AG08395 (cell line): Measurements from ENCODE around the gene HMCN1.

ENCODE experiments used
- DNase-seq: peaks from one replicate; pipeline ENCODE4 v3.0.0; 2012; ENCODE audit warnings: mixed read lengths, low spot score

HMCN1 gene

DNA sequence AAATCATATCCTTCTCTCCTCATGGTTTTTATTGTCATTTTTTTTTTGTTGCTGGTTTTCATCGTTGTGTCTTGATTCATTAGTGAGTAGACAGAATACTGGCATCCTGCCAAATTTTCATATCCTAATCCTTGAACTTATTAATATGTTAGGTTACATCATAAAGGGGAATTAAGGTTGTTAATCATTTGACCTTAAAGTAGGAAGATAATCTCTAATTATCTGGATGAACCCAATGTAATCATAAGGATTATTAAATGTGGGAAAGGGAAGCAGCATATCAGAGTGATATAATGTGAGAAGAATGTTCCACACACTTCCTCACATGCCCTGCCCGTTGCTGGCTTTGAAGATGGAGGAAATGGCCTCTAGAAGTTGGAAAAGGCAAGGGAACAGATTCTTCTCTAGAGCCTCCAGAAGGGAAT is 299.7 kb downstream of the HMCN1 start:
- no peak for DNase-seq

DNA sequence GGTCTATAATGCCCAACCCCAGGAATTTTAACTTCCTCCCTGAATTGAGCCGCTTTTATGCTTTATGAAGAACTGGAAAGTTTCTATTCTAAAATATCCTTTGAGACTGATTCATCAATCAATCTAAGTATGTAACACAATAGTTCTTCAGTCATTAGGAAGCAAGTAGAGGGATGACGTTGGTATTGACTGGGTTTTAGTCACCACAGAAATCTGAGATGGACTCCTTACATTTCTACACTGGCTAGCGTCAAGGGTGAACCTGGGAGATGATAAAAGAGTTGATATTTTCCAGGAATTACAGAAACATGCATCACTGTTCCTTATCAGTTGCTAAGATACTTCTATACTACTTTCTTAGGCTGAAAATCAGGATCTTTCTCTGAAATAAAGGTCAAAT is 308.0 kb downstream of the HMCN1 start:
- no peak for DNase-seq

DNA sequence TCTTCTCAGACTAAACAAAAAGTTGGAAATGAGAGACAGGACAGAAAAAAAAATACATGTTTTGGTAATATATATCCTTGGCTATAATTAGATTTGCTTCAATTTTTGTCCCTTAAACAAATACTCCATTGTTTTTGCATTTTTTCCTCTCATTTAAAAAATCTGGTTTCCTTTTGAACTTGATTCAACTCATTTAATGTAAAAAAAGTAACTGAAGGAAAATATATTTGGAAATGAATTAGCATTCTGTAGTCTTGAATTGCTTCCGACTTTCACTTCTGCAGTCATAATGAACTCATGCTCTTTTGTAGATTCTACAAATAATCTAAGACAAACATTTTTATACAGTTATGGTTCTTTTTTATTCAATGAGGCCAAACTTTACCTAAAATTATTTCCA is 309.1 kb downstream of the HMCN1 start:
- no peak for DNase-seq

DNA sequence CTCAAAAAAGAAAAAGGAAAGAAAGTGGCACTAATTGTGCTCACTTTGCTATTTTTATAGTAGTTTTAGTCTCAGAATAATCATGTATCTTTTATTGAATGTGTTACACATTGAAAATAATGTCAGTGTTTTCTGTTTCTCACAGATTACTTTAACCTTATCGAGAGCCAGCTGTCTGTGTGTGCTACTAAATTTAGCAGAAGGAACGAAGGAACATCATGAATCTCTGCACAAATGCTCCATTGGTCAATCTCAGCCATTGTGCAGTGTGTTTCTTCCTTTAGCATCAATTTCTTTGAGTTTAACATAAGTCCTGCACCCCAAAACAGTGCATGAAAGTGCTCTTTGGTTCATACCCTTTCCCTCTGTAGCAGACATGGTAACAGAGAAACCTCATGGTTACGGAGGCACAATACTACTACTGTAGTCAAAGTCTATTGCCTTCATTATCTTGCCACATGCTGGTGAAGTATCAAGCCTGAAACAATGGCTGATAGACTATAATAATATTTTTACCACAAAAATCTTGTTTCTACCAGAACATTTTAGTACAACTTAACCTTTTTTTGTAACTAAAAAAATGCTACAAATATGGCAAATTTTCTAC is 310.0 kb downstream of the HMCN1 start:
- DNase-seq = no peak

DNA sequence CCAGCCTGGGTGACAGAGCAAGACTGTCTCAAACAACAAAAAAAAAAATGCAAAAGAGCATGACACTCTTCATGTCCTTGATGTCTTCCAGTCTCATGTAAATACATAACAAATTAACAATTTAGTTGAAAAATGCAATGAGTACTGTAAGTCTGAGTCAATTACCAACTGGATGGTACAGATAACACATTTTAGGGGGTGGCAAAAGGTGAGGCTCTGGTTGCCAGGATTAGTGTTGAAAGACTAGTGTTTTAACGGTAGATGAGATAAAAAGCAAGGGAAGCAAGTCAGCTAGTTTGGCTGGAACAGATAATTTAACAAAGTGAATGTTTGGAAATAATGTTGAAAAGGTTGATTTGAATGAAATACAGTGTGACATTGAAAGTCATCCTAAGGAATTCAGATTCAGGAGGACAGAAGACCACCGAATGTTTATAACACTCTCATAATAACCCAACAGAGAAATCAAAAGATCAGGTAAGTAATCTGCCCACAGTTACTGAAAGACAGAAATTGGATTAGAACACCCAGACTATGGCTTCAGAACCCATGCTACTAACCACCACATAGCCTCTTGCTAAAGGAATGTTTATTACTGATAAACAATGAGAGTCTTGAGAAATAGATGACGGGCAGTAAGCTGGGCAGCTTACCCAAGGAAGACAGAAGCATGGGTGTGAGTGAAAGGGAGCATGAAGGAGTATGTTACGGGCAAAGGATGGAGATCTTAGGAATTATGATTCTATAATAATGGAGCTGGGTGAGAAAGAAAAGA is 312.4 kb downstream of the HMCN1 start:
- DNase-seq = no peak

DNA sequence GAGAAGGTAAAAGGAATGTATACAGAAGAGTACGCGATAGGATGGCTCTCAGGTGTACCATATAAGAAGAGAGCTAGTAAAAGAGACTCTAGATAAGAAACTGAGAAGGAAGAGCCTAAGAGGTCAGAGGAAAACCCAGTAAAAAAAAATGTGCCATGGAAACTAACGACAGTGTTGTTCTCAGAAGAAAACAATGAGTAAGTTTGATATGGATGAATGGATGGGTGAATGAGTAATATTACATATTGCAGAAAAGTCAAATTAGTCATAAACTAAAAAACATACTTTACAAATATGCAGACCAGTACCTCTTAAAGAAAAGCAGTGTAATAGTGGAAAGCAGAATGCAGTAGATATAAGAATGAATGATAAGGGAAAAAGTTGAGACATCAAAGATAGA is 316.2 kb downstream of the HMCN1 start:
- DNase-seq = no peak

DNA sequence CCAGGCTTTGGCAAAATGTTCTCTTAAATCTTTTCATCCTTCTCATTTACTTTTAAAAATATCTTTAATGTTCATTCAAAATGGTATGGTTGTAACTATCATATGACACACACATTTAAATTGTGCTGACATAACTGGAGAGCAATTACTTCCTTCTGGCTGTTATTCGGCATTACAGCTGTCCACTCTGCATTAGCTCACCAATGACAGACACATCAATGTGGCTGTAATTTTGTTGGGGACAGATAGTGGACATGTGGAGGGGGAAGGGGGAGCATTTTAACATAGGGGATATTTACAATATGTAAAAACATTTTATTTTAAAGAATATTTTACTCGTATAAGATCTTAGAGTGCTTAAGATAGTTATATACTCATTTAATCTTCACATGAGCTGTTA is 319.8 kb downstream of the HMCN1 start:
- no peak for DNase-seq

DNA sequence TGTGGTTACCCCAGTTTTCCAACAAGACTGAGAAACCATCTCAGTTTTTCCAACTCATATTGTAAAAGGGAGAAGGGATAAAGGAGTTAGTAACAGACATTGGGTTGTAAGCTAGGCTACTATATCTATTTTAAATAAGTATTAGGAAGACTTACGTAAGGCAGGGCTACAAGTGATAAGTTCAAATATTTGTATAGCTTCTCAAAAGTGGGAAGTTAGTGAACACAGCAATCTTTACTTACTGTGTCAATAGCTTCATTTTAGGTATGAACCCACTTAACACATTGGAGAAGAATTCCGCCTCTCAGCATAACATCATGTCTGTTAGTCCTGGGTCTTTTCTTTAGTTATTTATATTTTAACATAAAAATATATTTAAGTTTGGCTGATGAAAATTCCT is 320.7 kb downstream of the HMCN1 start:
- DNase-seq = no peak

DNA sequence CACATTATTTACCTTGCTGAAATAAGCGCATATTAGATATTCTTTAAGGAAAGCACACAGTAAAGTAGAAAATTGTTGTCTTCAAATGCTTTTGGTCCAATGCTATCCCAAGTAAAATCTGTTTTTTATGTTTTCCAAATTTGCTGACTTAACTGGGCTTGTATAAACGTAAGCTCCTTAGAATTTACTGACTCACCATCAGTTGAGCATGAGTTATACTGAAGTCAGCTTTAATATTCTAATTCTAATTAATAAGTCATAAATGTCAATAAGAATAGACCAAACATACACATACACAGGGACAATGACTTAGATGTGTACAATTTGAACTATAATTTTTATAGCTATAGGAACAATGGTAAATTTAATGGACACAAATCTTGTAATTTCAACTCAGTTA is 321.7 kb downstream of the HMCN1 start:
- DNase-seq = no peak

DNA sequence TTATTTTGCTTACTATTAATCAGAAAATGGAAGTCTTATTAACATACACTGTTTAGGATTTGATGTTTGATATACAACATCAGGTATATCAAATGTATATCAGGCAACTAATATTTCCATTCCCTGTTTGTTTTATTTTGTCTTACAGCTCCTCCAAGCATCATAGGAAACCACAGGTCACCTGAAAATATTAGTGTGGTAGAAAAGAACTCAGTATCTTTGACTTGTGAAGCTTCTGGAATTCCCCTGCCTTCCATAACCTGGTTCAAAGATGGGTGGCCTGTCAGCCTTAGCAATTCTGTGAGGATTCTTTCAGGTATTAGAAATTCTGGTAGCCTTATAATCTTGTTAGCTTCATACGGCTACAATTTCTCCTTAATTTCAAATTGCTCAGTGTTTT is 322.9 kb downstream of the HMCN1 start:
- DNase-seq = no peak

DNA sequence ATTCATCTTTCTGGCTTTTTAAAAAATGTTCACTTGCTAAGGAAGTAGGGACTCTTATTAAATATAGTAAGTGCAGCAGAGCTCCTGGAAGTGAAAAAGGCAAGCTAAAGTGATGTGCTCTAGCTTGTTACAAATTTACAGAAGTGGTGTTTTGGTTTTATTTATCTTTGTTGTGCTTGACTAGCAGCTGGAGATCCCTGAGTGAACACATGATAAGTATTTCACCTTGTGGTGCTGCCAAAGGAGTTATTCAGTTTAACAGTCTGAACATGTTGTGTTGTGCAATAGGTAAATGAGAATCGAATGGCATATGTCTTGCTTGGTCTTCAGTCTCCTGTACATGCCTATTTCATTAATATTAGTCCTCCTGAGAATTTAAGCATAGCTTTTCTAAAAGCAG is 325.1 kb downstream of the HMCN1 start:
- DNase-seq = peak; percentile 44

DNA sequence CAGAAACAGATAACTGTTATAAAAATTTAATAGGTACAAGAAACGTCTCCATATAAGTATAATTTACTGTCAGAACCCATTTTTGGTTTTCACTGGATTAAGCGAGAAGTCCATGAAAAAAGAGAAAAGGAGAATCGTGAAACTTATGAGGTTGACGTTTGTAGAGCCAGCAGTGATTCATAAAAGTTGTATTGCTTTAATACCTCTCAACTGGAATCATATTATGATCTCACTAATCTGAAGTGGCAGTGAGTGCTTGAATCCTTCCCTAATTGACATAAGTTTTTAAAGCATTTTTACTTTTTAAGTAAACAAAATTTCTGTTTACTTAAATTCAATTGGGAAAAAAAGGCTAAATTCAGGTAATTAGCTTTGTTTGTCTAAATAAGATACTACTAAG is 325.6 kb downstream of the HMCN1 start:
- no peak for DNase-seq

DNA sequence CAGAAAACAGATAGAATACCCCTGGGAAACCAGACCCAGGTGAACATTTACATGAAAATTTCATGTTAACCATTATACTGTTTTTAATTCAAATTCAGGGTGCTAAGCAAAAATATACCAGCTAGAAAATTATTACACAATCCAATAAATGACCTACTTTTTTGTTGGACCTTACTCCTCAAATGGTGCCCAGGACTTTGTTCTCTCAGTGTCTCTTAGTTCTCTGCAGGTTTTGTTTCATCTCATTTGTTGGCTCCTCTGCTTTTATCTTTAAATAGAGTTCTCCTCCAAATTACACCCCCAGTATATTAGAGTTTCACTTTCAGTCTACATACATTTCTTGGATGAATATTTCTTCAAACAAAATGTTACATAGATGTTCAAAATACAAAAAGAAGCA is 326.0 kb downstream of the HMCN1 start:
- DNase-seq = no peak

DNA sequence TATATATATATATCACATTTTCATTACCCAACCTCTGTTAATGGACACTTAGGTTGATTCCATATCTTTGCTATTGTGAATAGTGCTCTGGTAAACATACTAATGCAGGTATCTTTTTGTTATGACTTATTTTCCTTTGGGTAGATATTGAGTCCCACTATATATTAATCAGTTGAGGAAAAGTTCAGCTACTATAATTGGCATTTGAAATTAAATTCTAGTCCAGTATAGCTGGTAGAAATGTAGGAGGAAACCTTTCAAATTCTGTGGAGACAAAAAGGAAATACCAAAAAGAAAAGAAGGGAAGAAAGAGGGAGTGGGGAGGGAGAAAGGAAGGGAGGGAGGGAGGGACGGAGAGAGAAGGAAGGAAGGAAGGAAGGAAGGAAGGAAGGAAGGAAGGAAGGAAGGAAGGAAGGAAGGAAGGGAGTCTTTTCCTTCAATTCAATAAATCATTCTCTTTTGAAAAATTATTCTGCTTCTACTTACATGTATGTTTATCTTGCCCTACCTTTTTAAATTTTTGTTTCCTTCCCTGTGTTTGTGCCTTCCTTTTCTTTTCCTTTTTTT is 329.0 kb downstream of the HMCN1 start:
- DNase-seq = no peak

DNA sequence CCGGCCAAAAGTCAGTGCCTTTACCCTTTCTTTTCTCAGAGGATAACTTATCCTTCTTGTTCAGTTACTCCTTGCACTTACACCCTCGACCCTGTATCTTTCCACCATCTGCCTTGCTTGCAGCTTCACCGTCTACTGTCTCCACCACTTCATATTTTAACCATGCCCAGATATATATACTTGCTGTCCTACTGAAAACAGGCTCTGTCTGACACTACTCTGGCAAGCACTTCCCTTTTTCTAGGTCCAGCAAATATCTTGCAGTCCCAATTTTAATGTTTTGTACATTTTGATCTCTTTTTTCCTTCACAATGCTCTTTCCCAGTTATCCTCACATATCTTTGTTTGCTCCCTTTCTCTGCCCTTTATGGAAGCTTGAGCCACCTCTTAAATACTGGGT is 332.2 kb downstream of the HMCN1 start:
- no peak for DNase-seq

DNA sequence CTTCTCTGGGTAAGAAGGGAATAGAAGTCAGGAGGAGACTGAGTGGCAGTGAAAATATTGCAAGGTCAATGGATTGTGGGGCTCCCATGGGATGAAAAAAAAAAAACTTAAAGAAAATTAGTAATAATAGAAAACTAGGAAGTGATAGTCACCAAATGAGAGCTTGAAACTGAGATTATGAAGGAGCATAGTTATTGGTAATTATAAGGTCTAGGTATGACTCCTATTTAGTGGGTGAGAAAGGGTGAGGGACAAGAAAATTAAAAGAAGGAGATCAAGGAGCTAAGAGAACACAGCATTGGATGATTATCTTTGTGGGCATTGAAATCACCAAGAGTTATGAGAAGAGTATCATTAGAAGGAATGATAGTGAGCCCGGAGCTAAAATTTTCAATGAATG is 339.5 kb downstream of the HMCN1 start:
- DNase-seq = no peak

DNA sequence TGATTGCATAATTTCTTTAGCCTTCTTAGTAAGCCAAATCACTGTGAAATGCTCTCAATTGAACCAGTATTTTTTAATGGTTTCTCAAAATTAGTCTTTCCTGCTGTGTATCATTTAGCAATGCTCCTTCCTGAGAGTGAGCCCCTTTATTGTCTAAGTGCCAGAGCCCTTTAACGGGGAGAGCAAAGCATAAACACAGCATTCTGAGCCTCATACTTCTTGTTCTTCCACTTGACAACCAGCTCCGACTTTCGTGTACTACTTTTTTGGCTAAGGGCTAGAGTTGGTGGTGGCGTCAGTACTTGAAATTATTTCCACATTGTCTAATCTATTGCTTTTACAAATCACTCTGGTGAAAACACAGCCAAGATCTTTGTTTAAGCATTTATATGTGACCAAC is 341.8 kb downstream of the HMCN1 start:
- DNase-seq = peak; percentile 4

DNA sequence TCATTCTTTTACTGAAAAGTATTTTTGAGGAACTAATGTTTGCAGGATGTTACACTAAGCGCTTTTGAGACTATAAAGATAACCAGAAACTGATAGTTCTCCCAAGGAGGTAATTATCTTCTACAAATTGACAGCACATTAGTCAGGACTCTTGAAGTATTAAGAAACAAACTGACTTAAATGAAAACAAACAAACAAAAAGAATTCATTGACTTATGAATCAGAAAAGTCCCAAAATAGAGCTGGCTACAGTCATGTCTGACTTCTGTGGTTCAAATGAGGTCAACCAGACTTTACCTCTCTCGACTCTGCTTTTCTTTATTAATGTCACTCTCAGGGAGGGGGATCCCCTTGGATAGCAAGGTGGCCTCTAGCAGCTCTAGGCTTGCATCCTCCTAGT is 344.1 kb downstream of the HMCN1 start:
- no peak for DNase-seq

DNA sequence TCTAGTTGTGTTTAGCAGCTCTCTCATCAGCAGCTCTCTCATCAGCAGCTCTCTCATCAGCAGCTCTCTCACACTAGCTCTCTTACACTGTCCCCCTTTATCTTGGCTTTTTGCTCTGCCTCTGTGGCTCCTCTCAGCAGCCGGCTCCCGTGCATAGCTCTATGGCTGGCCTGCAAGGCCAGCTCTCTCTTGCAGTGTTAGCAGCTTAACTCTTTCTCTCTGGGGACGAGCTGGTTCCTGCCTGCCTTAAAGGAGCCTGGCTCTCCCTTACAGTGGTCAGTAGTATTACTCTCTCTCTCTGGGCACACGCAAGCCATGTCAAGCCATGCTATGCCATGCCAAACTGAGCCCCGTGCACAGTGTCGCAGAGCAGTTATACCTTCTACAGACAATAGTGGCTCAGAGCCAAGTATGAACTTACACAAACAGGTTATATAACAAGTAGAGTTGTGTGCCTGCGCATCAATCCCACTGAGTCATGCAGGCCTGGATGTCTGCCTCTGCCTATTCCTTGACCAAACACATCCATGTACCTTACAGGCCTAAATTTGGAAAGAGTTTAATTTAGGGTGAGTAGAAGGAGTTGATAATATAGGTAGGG is 345.0 kb downstream of the HMCN1 start:
- no peak for DNase-seq

DNA sequence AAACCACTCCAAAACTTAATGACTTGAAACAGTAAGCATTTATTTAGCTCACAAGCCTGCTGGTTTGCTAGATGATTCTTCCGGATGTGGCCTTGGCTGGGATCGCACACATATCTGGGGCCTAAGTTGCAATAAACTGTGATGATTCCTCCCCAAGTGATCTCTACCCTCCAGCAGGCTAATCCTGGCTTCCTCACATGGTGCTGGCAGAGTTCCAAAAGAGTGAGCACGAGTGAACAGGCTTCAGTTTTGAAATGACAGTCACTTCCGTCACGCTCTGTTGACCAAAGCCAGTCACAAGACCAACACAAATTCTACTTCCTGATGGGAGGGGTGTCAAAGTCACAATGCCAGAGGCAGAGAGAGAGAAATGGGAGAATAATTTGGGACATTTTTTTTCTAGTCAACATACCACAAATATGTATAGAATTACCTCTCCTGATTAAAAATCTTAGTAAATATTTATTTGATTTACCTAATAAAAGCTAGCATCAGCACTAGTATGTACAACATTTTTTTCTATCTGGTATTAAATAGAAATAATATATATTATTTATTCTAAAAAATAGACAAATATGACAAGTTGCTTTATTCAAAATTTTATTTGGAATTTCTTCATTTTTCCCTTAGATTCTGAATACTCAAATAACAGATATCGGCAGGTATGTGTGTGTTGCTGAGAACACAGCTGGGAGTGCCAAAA is 348.2 kb downstream of the HMCN1 start:
- DNase-seq = peak; percentile 82

DNA sequence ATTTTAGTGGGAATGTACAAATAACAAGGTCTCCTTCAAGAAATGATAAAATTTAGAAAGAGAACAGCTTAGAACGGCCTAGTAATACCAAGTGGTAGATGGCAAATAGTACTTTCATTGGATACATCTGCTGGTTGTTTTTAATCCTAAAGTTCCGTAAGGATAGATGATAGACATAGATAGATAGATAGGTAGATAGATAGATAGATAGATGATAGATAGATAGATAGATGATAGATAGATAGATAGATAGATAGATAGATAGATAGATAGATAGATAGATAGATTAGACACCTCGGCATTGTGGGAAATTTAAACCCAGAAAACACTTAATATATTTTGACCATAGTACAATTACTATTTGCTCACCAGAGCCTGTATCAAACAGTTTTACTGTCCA is 352.4 kb downstream of the HMCN1 start:
- no peak for DNase-seq

DNA sequence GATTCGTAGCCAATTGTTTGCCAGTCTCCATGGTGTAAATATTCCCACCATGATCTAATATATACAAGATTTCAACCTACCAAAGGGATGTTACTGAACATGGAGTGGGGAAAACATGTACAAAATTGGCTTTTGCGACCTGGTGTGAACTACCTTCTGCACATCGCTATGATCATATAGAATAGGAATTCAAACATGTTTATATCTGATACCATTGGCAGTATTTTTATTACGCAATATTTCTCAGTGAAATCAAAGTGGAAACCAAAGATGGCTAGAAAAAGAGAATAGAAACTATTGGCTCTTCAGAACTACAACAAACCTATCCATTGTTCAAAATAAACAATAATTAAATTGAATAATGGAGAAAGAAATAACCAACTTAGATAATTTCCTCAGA is 355.7 kb downstream of the HMCN1 start:
- DNase-seq = no peak
